ENCODE results near the gene PKD1.
A peak's percentile ranks its signal among the peaks of the same experiment; 100 is the strongest.

The PKD1 gene

GRCh38 chr16:2135770-2136490, at the start of gene PKD1:
TSS of gene PKD1 (minus strand) at chr16:2135898. CDS start at chr16:2135689, 209 bp downstream.
- peak; percentile 71 to 84 for ATAC-seq

GRCh38 chr16:2184962-2185361, 49.3 kb upstream of the PKD1 start:
- no peak for ATAC-seq

GRCh38 chr16:2184346-2184745, 48.6 kb upstream of the PKD1 start:
- no peak for ATAC-seq

- ATAC-seq, result no peak
Observed at GRCh38 chr16:2183671-2184070, 48.0 kb upstream of the PKD1 start.

- ATAC-seq, result no peak
Observed at GRCh38 chr16:2181952-2182351, 46.3 kb upstream of the PKD1 start.

GRCh38 chr16:2180962-2181923, 45.5 kb upstream of the PKD1 start:
- ATAC-seq, result no peak

GRCh38 chr16:2180461-2180860, 44.8 kb upstream of the PKD1 start:
- no peak for ATAC-seq

- no peak for ATAC-seq
Observed at GRCh38 chr16:2179576-2179975, 43.9 kb upstream of the PKD1 start.

- no peak for ATAC-seq
Observed at GRCh38 chr16:2179107-2179501, 43.4 kb upstream of the PKD1 start.

GRCh38 chr16:2178321-2179106, 42.8 kb upstream of the PKD1 start:
- peak; percentile 24 to 46 for ATAC-seq

- no peak for ATAC-seq
Observed at GRCh38 chr16:2177561-2177960, 41.9 kb upstream of the PKD1 start.

- no peak for ATAC-seq
Observed at GRCh38 chr16:2177101-2177500, 41.4 kb upstream of the PKD1 start.

- no peak for ATAC-seq
Observed at GRCh38 chr16:2176047-2176446, 40.3 kb upstream of the PKD1 start.

GRCh38 chr16:2175454-2175853, 39.8 kb upstream of the PKD1 start:
- no peak for ATAC-seq

- no peak for ATAC-seq
Observed at GRCh38 chr16:2174396-2175131, 38.9 kb upstream of the PKD1 start.

GRCh38 chr16:2173916-2174315, 38.2 kb upstream of the PKD1 start:
- ATAC-seq, result no peak

- ATAC-seq, result no peak
Observed at GRCh38 chr16:2173366-2173765, 37.7 kb upstream of the PKD1 start.

GRCh38 chr16:2172688-2173335, 37.1 kb upstream of the PKD1 start:
- no peak for ATAC-seq

- no peak for ATAC-seq
Observed at GRCh38 chr16:2171601-2172178, 36.0 kb upstream of the PKD1 start.

GRCh38 chr16:2170587-2171435, 35.1 kb upstream of the PKD1 start:
- ATAC-seq, result no peak
